ENCODE data around the gene KIF13A. TPM values are rescaled to one million over a fixed set of nuclear protein-coding genes. Genes with fewer than 3 reads are reported as not detected.
"Not testable (repeated sequence)": the region's sequence is repeated elsewhere in the genome, so short reads cannot be mapped to it uniquely, and the experiment has no call there.

KIF13A gene
- total RNA-seq, 1 experiment from 2014 or later = 49.3 TPM

DNA sequence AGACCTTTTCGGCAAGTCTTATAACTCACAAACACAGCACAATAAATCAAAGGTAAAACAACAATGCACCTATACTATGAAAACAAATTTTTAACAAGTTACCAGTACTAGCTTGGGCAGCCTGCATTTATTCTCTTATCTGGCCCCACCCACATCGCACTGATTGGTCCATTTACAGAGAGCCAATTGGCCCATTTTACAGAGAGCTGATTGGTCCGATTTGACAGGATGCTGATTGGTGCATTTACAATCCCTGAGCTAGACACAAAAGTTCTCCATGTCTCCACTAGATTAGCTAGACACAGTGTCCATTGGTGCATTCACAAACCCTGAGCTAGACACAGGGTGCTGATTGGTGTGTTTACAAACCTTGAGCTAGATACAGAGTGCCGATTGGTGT, 23.1 kb upstream of the KIF13A start:
- ATAC-seq; H3K36me3 ChIP-seq (ENCODE audit: control insufficient read depth, insufficient read depth, low read length); in situ Hi-C loops (cut with HindIII; ENCODE audit: low pct_unique_long_range_greater_than_20kb, low sequenced_read_pairs); DNase-seq (ENCODE audit: low read depth, low spot score); H3K9me3 ChIP-seq (ENCODE audit: control insufficient read depth, insufficient read depth, low read depth, low read length); H3K4me1 ChIP-seq (ENCODE audit: control insufficient read depth, insufficient read depth, low read length); H3K27ac ChIP-seq (ENCODE audit: low read length); H3K4me3 ChIP-seq (ENCODE audit: low read depth in 2 of 2, low read length in 2 of 2); CTCF ChIA-PET; H3K27me3 ChIP-seq (ENCODE audit: control insufficient read depth, insufficient read depth, low read length); intact Hi-C loops (cut with micrococcal nuclease; ENCODE audit: unreplicated experiment); BruUV-seq (replicated peaks): not testable (repeated sequence)
- POLR2A ChIA-PET = interaction anchor here (0.6 kb wide), 1 partner anchor 291 kb away, joined by 3 read pairs; no protein-coding TSS in a partner anchor

DNA sequence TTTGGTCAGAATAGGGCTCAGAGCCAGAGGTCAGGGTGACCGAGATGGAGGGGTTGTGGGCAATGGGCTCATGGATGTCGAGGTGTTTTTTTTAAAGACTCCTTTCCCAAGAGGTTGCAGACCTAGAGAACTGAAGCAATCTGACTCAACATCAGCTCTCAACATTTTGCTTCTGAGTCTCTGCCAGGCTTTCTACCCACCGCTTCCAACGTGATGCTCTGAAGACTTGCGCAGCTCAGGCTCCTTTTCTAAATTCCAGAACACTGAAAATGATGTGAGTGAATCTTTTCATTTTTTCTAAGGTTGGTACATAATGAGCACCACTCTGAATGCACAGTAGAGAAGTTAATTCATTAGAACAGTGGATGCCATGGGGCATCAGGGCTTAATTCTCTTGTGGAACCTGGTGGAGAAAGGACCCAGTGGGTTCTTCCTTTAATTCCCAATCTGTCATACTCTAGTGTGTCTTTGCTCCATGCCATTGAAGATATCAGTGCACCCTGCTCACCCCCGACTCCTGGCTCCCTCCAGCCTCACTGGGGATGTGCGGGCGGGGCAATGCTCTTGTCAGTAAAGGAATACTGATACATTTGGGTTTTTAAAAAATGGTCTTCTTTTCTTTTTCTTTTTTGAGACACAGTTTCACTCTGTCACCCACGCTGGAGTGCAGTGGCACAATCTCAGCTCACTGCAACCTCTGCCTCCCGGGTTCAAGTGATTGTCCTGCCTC, 17.0 kb upstream of the KIF13A start:
- ChIA-PET CTCF (no interaction called here), POLR2A (no interaction called here)
- ATAC-seq = no peak
- Histone ChIP-seq H3K4me1 (ENCODE audit: control insufficient read depth, insufficient read depth, low read length) (no peaks in the 10 kb centered on the region), H3K4me3 (ENCODE audit: low read depth in 2 of 2, low read length in 2 of 2) (no peak overlapping the region), H3K27ac (ENCODE audit: low read length) (no peak overlapping the region), H3K27me3 (ENCODE audit: control insufficient read depth, insufficient read depth, low read length) (no peaks in the 10 kb centered on the region), H3K9me3 (ENCODE audit: control insufficient read depth, insufficient read depth, low read depth, low read length) (no peaks in the 10 kb centered on the region), H3K36me3 (ENCODE audit: control insufficient read depth, insufficient read depth, low read length) (no peaks in the 10 kb centered on the region)
- BruUV-seq (replicated peaks) = no TSS peak
- TF ChIP-seq, protein P1, sequence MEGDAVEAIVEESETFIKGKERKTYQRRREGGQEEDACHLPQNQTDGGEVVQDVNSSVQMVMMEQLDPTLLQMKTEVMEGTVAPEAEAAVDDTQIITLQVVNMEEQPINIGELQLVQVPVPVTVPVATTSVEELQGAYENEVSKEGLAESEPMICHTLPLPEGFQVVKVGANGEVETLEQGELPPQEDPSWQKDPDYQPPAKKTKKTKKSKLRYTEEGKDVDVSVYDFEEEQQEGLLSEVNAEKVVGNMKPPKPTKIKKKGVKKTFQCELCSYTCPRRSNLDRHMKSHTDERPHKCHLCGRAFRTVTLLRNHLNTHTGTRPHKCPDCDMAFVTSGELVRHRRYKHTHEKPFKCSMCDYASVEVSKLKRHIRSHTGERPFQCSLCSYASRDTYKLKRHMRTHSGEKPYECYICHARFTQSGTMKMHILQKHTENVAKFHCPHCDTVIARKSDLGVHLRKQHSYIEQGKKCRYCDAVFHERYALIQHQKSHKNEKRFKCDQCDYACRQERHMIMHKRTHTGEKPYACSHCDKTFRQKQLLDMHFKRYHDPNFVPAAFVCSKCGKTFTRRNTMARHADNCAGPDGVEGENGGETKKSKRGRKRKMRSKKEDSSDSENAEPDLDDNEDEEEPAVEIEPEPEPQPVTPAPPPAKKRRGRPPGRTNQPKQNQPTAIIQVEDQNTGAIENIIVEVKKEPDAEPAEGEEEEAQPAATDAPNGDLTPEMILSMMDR (IDR thresholded peaks at IDR 0.05) = no peak
- TF ChIP-seq SIN3A (IDR thresholded peaks at IDR 0.05; ENCODE audit: borderline replicate concordance, insufficient read depth, low read depth, low read length) (no peak), POLR2AphosphoS5 (IDR thresholded peaks at IDR 0.05; ENCODE audit: low read depth, low read length) (no peak), TCF7L2 (IDR thresholded peaks at IDR 0.05; ENCODE audit: low read depth, low read length) (no peak)
- TF ChIP-seq, protein P2, sequence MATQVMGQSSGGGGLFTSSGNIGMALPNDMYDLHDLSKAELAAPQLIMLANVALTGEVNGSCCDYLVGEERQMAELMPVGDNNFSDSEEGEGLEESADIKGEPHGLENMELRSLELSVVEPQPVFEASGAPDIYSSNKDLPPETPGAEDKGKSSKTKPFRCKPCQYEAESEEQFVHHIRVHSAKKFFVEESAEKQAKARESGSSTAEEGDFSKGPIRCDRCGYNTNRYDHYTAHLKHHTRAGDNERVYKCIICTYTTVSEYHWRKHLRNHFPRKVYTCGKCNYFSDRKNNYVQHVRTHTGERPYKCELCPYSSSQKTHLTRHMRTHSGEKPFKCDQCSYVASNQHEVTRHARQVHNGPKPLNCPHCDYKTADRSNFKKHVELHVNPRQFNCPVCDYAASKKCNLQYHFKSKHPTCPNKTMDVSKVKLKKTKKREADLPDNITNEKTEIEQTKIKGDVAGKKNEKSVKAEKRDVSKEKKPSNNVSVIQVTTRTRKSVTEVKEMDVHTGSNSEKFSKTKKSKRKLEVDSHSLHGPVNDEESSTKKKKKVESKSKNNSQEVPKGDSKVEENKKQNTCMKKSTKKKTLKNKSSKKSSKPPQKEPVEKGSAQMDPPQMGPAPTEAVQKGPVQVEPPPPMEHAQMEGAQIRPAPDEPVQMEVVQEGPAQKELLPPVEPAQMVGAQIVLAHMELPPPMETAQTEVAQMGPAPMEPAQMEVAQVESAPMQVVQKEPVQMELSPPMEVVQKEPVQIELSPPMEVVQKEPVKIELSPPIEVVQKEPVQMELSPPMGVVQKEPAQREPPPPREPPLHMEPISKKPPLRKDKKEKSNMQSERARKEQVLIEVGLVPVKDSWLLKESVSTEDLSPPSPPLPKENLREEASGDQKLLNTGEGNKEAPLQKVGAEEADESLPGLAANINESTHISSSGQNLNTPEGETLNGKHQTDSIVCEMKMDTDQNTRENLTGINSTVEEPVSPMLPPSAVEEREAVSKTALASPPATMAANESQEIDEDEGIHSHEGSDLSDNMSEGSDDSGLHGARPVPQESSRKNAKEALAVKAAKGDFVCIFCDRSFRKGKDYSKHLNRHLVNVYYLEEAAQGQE (IDR thresholded peaks at IDR 0.05; ENCODE audit: insufficient read depth in 1 of 2, low read depth in 2 of 2, low read length in 1 of 2) = no peak
- intact Hi-C loops (cut with micrococcal nuclease; ENCODE audit: unreplicated experiment) (no loop called here), in situ Hi-C loops (cut with HindIII; ENCODE audit: low pct_unique_long_range_greater_than_20kb, low sequenced_read_pairs) (no loop called here)
- DNase-seq (ENCODE audit: low read depth, low spot score) = no peak

DNA sequence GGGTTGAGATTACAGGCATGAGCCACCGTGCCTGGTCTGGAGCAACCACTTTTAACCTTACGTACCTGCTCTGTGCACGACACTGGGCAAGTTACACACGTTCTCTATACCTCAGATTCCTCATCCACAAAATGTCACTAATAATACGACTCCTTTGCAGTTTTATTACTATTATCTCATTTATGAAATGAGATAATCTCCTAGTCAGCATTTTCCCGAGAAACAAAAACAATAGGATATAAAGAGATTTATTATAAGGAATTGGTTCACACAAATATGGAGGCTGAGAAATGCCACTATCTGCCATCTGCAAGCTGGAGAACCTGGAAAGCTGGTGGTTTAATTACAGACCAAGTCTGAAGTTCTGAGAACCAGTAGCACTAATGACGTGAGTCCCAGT, 12.0 kb upstream of the KIF13A start:
- CTCF ChIA-PET = no interaction called here
- POLR2A ChIA-PET = no interaction called here
- Histone ChIP-seq H3K4me1 (ENCODE audit: control insufficient read depth, insufficient read depth, low read length) (no peaks in the 10 kb centered on the region), H3K27me3 (ENCODE audit: control insufficient read depth, insufficient read depth, low read length) (no peaks in the 10 kb centered on the region), H3K9me3 (ENCODE audit: control insufficient read depth, insufficient read depth, low read depth, low read length) (no peaks in the 10 kb centered on the region), H3K27ac (ENCODE audit: low read length) (no peak overlapping the region), H3K36me3 (ENCODE audit: control insufficient read depth, insufficient read depth, low read length) (no peaks in the 10 kb centered on the region), H3K4me3 (ENCODE audit: low read depth in 2 of 2, low read length in 2 of 2) (no peak overlapping the region)
- no TSS peak for BruUV-seq (replicated peaks)
- DNase-seq (ENCODE audit: low read depth, low spot score) (no peak), ATAC-seq (no peak)
- in situ Hi-C loops (cut with HindIII; ENCODE audit: low pct_unique_long_range_greater_than_20kb, low sequenced_read_pairs) = no loop called here
- no peak for TF ChIP-seq TCF7L2 (IDR thresholded peaks at IDR 0.05; ENCODE audit: low read depth, low read length)
- TF ChIP-seq, protein P1 (IDR thresholded peaks at IDR 0.05) = no peak
- no peak for TF ChIP-seq SIN3A (IDR thresholded peaks at IDR 0.05; ENCODE audit: borderline replicate concordance, insufficient read depth, low read depth, low read length)
- TF ChIP-seq, protein P2 (IDR thresholded peaks at IDR 0.05; ENCODE audit: insufficient read depth in 1 of 2, low read depth in 2 of 2, low read length in 1 of 2) = no peak
- intact Hi-C loops (cut with micrococcal nuclease; ENCODE audit: unreplicated experiment) = no loop called here

Data from Panc1 (cell line).